HepG2 (cell line): ENCODE results near the gene KLHL17. TPM values are rescaled to one million over a fixed set of nuclear protein-coding genes. Genes with fewer than 3 reads are reported as not detected.

Source experiments
- ATAC-seq: fragments of 200-7000 bp; cut with Tn5 transposase; 3 replicates; pipeline ENCODE4 v1.9.1; 2020; ENCODE audit warnings: mild to moderate bottlenecking, moderate library complexity
- BruUV-seq: library from RNA; stranded (reverse); fragments of 400-500 nt; replicated peaks from 2 replicates; lab custom pipeline; 2021; lab: Mats Ljungman, UMichigan
- CTCF ChIA-PET: fragments of 300-600 bp; formaldehyde crosslinking; extraction: SDS; loops from one replicate; lab custom pipeline; 2021; ENCODE audit warnings: low total read pairs, inconsistent platforms, low intra/inter-chr PET ratio; lab: Yijun Ruan, JAX
- POLR2A ChIA-PET: fragments of 350-600 bp; sonication (Branson Sonifier 250); formaldehyde crosslinking; loops from one replicate; lab custom pipeline; 2020; ENCODE audit warnings: antibody characterized with exemption, inconsistent platforms; lab: Yijun Ruan, JAX
- DNase-seq: peaks from one replicate; pipeline ENCODE4 v3.0.0-alpha.2; 2015; ENCODE audit warnings: low spot score
- FAIRE-seq: peaks from 3 replicates; lab custom pipeline; 2011; peaks lifted over from hg19 to GRCh38; lab: Jason Lieb, UNC
- H2AFZ ChIP-seq: one replicate; pipeline ENCODE4 v1.6.1; 2011; ENCODE audit warnings: low read length, inconsistent platforms
- H3K27ac ChIP-seq: fragments of 300-600 bp; 3 replicates; pipeline ENCODE4 v1.8.0; 2011; ENCODE audit warnings: mixed run types, mild to moderate bottlenecking, mixed read lengths, low read length, inconsistent platforms; ENCODE audit not compliant: insufficient read depth; ENCODE audit errors: extremely low read length
- H3K27me3 ChIP-seq, 2 experiments: fragments of 200-600 bp in 1 of 2; 2 replicates in 1 of 2; 3 replicates in 1 of 2; pipeline versions ENCODE4 v1.6.0 to v1.8.0; 2011; ENCODE audit warnings: low read length in 2 of 2, mild to moderate bottlenecking in 2 of 2, moderate library complexity in 2 of 2, inconsistent platforms in 1 of 2; ENCODE audit not compliant: insufficient read depth in 2 of 2, control insufficient read depth in 1 of 2
- H3K36me3 ChIP-seq, 2 experiments: fragments of 200-600 bp in 1 of 2; replicated peaks in 1 of 2; 2 replicates in 1 of 2; 3 replicates in 1 of 2; pipeline versions ENCODE4 v1.5.1 to v1.8.0; 2011; ENCODE audit warnings: low read length in 2 of 2, inconsistent platforms in 1 of 2; ENCODE audit not compliant: insufficient read depth in 2 of 2, control insufficient read depth in 1 of 2
- H3K4me1 ChIP-seq: 2 replicates; pipeline ENCODE4 v1.5.1; 2012; ENCODE audit warnings: low read length, inconsistent platforms; ENCODE audit not compliant: insufficient read depth
- H3K4me2 ChIP-seq: 2 replicates; pipeline ENCODE4 v1.6.0; 2011; ENCODE audit warnings: low read depth, low read length, inconsistent platforms
- H3K4me3 ChIP-seq, 3 experiments: fragments of 200-600 bp in 1 of 3; sonication (generic), shearing (Covaris generic) in 1 of 3; replicated peaks in 1 of 3; 2 replicates each; pipeline ENCODE4 v1.5.1; 2011 to 2016; ENCODE audit warnings: low read length in 3 of 3, inconsistent platforms in 2 of 3, low read depth in 2 of 3, mild to moderate bottlenecking in 2 of 3, control low read depth in 1 of 3, mixed read lengths in 1 of 3; ENCODE audit not compliant: insufficient read depth in 1 of 3
- H3K79me2 ChIP-seq: one replicate; pipeline ENCODE4 v1.6.1; 2011; ENCODE audit warnings: low read length, inconsistent platforms; ENCODE audit not compliant: insufficient read depth
- H3K9ac ChIP-seq: 2 replicates; pipeline ENCODE4 v1.6.0; 2011; ENCODE audit warnings: mild to moderate bottlenecking, low read depth, low read length, inconsistent platforms; ENCODE audit not compliant: insufficient read depth
- H3K9me3 ChIP-seq: 2 replicates; pipeline ENCODE4 v1.5.1; 2012; ENCODE audit warnings: mild to moderate bottlenecking, low read length
- H4K20me1 ChIP-seq: 2 replicates; pipeline ENCODE4 v1.6.0; 2011; ENCODE audit warnings: inconsistent platforms, mild to moderate bottlenecking, low read length, moderate library complexity; ENCODE audit not compliant: insufficient read depth
- CTCF ChIP-seq: sonication (generic); formaldehyde crosslinking; IDR thresholded peaks from 2 replicates; pipeline ENCODE4 v1.5.0; 2020; ENCODE audit warnings: mild to moderate bottlenecking, missing genetic modification reagents, moderate library complexity
- MEF2D ChIP-seq: sonication (generic); formaldehyde crosslinking; IDR thresholded peaks from 2 replicates; pipeline ENCODE4 v1.5.1; 2020; ENCODE audit warnings: mild to moderate bottlenecking, missing genetic modification reagents
- NFKB2 ChIP-seq: sonication (generic); formaldehyde crosslinking; IDR thresholded peaks from 2 replicates; pipeline ENCODE4 v1.4.0; 2020; ENCODE audit warnings: missing genetic modification reagents, borderline replicate concordance
- NR2F2 ChIP-seq: IDR thresholded peaks from 2 replicates; pipeline ENCODE4 v1.6.1; 2012; ENCODE audit warnings: low read depth, inconsistent platforms, borderline replicate concordance
- PLSCR1 ChIP-seq: sonication (generic); formaldehyde crosslinking; IDR thresholded peaks from 2 replicates; pipeline ENCODE4 v1.5.0; 2020; ENCODE audit warnings: missing genetic modification reagents, mild to moderate bottlenecking, borderline replicate concordance
- RBFOX2 ChIP-seq: fragments of 200-400 bp; formaldehyde crosslinking; IDR thresholded peaks from 2 replicates; pipeline ENCODE4 v1.6.1; 2017; ENCODE audit warnings: low read depth, mild to moderate bottlenecking, low read length
- SMC3 ChIP-seq: IDR thresholded peaks from 2 replicates; pipeline ENCODE4 v1.6.1; 2011; ENCODE audit warnings: low read length, improper control_type of control experiment
- STAG1 ChIP-seq: sonication (generic); formaldehyde crosslinking; IDR thresholded peaks from 2 replicates; pipeline ENCODE4 v1.4.0; 2020; ENCODE audit warnings: missing genetic modification reagents
- WGBS: methylation state at CpG from one replicate; pipeline ENCODE4 v1.1.6; 2017; ENCODE audit warnings: low lambda C conversion rate; 5-methylcytosine and 5-hydroxymethylcytosine counted together
- in situ Hi-C: cut with HindIII; loops from 2 replicates; pipeline ENCODE4 v1.10.0; 2017; ENCODE audit warnings: low pct_unique_long_range_greater_than_20kb; ENCODE audit not compliant: extremely low pct_ligation_motif_present
- intact Hi-C: fragments of 100-400 bp; cut with micrococcal nuclease; formaldehyde crosslinking; loops from one replicate; pipeline ENCODE4 v1.10.0; 2022; ENCODE audit not compliant: unreplicated experiment
- polyA plus RNA-seq, 8 experiments: library from polyadenylated mRNA; depleted of rRNA in 3 of 8; stranded (reverse) in 7 of 8; unstranded in 1 of 8; fragments of >200 nt; fragmentation: Illumina TruSeq in 4 of 8; extraction: Trizol in 4 of 8; gene quantifications; 2 replicates each; pipeline versions ENCODE4 v1.2.1 to v1.2.3, GENCODE V29; 2011 to 2016; ENCODE audit warnings: low read depth in 4 of 8, missing spikeins in 1 of 8, mixed read lengths in 1 of 8; ENCODE audit not compliant: insufficient read depth in 1 of 8
- total RNA-seq, 5 experiments: library from RNA; depleted of rRNA; stranded (reverse); fragments of >200 nt; fragmentation: Illumina TruSeq; extraction: Trizol; gene quantifications; 2 replicates each; pipeline ENCODE4 v1.2.3, GENCODE V29; 2016; ENCODE audit warnings: low read depth in 1 of 5

The KLHL17 gene
- total and polyA plus RNA-seq, 2 of the 13 experiments (the other 11 are each of a cell fraction or from before 2014, with no cell fraction given) = 9.3 to 24.7 TPM

DNA sequence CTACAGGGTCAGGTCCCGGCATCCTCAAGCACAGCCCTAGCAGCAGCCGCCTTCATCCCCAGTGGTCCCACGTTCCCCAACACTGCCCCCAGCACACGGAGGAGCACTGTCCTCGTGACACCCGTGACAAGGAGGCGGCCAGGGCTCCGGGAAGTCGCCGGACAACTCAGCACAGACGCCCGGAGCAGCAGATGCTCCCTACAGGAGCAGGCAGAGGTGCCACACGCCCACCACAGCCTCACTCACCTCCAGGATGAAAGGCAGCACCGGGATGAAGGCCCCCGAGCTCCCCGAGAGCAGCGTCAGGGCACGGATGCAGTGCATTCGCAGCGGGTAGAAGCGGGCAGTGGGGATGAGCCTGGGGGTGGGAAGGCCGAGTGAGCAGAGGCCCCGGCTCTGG, 9.5 kb upstream of the KLHL17 start:
- no peak for ATAC-seq
- no peak overlapping the region for H3K4me2 ChIP-seq
- no peaks in the 10 kb centered on the region for H3K27me3 ChIP-seq
- H3K4me3 ChIP-seq = no peak overlapping the region
- peaks cover 53 to 94% of the 10 kb centered on the region in 2 experiments for H3K36me3 ChIP-seq
- in situ Hi-C loops = no loop called here
- no peak for DNase-seq
- FAIRE-seq = no peak
- no peak for TF ChIP-seq NR2F2
- peak; percentile 32; the same call in 1 of the 2 replicates for TF ChIP-seq RBFOX2
- no TSS peak for BruUV-seq
- peaks cover 3% of the 10 kb centered on the region; the same call in 1 of the 2 replicates for H4K20me1 ChIP-seq
- ChIA-PET CTCF (no interaction called here), POLR2A (no interaction called here)
- intact Hi-C loops = no loop called here
- H3K4me1 ChIP-seq = no peaks in the 10 kb centered on the region
- no peak overlapping the region for H2AFZ ChIP-seq
- H3K79me2 ChIP-seq = no peaks in the 10 kb centered on the region
- H3K9me3 ChIP-seq = no peaks in the 10 kb centered on the region
- no peak overlapping the region for H3K9ac ChIP-seq
- H3K27ac ChIP-seq = no peak overlapping the region
- WGBS = 100% methylated on average over 7 of the region's 23 CpGs

DNA sequence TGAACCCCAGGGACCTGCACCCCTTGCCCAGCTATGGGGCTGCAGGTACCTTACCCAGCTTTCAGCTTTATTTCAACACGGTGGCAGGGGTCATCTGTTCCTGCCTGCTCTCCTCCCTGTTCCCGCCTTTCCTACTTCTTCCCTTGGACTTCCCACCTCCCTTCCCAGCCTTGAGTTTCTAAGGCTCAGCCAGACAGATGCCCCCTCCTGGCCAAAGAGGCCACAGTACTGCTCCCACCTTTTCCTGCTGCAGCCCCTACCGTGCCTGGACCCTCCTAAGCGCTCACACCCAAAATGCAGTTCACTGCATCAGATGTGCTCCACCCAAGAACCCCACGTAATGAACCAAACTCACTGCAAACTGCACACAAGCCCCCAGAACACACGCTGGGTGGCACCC, 9.0 kb upstream of the KLHL17 start:
- no peaks in the 10 kb centered on the region for H3K4me1 ChIP-seq
- POLR2A ChIA-PET = no interaction called here
- H3K9ac ChIP-seq = no peak overlapping the region
- H3K27me3 ChIP-seq = no peaks in the 10 kb centered on the region
- H3K27ac ChIP-seq = no peak overlapping the region
- H3K79me2 ChIP-seq = no peaks in the 10 kb centered on the region
- peaks cover 3% of the 10 kb centered on the region; the same call in 1 of the 2 replicates for H4K20me1 ChIP-seq
- H3K9me3 ChIP-seq = no peaks in the 10 kb centered on the region
- WGBS = 89% methylated on average over 6 of the region's 6 CpGs
- intact Hi-C loops = no loop called here
- no peak overlapping the region for H3K4me2 ChIP-seq
- in situ Hi-C loops = no loop called here
- peak; percentile 19; the same call in 1 of the 2 replicates for TF ChIP-seq STAG1
- TF ChIP-seq CTCF (CRISPR knock-in tag) = peak; percentile 50
- TF ChIP-seq SMC3 = peak; percentile 15; the same call in 1 of the 2 replicates
- no peak for TF ChIP-seq NFKB2 (CRISPR knock-in tag)
- no peak for TF ChIP-seq MEF2D (CRISPR knock-in tag)
- TF ChIP-seq PLSCR1 = no peak
- no peak overlapping the region for H2AFZ ChIP-seq
- no TSS peak for BruUV-seq
- H3K36me3 ChIP-seq = peaks cover 50 to 94% of the 10 kb centered on the region in 2 experiments
- no peak for FAIRE-seq
- CTCF ChIA-PET = no interaction called here
- no peak for DNase-seq
- peak; percentile 48 for ATAC-seq
- H3K4me3 ChIP-seq = no peak overlapping the region
